Skin of body (tissue), 2 donors: ENCODE measurements around the gene C16orf92. TPM values are rescaled to one million over a fixed set of nuclear protein-coding genes. Genes with fewer than 3 reads are reported as not detected.
"Not testable (repeated sequence)": the region's sequence is repeated elsewhere in the genome, so short reads cannot be mapped to it uniquely, and the experiment has no call there.

ENCODE experiments used
- DNase-seq: peaks from one replicate; lab custom pipeline; 2025; lab: John Stamatoyannopoulos, UW
- total RNA-seq: library from RNA; depleted of rRNA; stranded (reverse); fragments of >200 nt; gene quantifications from one replicate; pipeline ENCODE4 v1.2.3, GENCODE V29; 2014

Gene C16orf92
- total RNA-seq, 1 donor from 2014 or later = not detected

DNA sequence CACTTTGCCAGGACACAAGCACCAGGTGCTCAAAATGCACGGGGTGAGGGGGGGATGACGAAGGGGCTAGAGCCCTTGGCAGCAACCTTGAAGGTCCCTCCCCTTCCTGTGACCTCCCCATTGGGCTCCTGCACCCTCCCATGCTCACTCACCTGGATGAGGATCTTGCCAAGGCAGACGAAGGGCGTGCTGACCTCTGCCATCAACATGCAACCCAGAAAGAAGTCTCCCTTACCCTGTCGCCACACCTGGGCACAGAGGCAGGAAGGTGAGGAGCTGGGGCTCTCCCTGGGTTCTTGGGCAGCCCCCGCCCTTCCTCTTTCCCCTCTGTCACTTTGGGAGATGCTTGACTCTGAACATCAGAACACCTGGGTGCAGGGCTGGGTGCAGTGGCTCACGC is 2.6 kb downstream of the C16orf92 start:
- no peak for DNase-seq

DNA sequence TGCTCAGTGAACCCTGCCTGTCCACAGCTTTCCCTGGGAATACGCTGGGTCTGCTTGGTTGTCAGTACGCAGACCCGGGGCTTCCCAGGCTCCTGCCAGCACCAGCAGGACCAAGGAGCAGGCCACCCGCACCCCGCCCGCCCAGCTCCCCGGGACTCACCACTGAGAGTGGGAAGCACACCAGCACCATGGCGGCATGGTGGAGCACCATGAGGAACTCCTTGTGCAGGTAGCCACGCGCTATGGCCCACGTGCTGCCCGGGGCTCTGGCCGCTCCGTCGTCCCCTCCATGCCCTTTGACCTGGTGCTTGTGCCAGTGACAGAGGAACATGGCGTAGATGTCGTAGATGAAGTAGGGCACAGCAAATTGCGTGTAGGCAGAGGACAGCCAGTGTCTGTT is 3.5 kb downstream of the C16orf92 start:
- no peak for DNase-seq

DNA sequence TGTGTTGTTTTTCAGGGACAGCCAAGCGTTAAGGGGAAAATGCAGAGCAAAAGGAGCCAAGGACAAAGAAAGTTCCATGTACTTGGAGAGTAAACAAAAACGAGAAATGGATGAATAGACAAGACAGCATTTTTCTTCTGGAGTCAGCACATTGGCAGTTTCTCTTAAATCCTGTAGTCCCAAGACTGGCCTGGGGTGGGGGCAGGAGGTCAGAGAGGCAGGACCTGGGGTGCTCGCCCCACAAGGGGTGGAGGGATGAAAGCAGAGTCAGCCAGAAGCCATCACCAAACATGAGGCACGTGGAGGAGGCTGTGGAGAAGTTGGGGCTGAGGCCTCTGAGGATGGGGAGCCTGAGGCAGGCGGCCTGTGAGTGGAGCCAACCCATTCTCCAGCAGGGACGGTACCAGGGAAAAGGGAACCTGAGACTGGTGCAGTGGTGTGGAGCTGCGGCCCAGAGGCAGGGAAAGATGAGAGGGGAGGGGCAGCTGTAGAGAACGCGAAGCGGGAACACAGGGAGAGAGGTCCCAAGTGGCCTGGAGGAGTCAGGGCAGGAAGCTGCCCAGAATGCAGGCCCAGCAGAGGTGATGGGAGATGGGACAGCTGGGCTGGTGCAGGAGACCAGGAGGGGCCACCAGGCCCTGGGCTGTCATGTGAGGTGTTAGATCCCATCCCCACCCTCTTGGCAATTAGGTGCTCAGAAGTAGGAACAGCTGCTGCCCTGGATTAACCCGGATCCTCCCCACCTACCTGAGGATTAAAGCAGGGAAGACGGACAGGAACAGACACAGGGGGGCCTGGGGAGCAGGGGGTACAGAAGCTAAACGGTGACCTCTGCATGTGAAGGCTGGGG is 4.8 kb downstream of the C16orf92 start:
- DNase-seq = no peak

DNA sequence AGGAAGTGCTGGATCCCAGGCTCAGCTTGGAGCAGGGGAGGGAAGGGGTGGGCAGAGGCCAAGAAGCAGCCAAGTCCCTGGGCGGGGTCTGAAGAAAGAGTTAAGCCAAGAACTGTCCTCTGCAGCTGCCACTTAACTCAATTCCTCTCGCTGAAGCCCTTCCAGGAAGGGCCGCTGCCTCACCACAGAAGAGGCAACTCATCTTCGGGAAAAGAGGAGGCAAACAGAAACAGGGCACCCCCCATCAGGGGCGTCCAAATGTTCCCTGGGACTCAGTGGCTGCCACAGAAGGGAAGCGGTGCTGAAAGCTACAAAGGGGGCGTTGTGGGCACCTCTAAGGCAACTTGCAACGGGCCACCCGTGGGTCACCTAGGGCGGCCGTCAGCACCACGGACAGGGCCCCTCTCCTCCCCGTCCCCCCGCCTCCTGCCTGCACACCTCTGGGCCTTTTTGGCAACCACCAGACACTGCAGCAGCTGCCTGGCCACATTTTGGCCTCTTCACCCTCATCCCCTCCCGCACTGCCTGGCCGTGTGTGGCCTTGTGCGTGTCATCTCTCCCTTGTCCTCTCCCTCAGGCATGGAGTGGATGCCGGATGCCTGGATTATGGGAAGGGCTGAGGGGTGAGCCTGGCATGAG is 5.6 kb downstream of the C16orf92 start:
- DNase-seq = no peak

DNA sequence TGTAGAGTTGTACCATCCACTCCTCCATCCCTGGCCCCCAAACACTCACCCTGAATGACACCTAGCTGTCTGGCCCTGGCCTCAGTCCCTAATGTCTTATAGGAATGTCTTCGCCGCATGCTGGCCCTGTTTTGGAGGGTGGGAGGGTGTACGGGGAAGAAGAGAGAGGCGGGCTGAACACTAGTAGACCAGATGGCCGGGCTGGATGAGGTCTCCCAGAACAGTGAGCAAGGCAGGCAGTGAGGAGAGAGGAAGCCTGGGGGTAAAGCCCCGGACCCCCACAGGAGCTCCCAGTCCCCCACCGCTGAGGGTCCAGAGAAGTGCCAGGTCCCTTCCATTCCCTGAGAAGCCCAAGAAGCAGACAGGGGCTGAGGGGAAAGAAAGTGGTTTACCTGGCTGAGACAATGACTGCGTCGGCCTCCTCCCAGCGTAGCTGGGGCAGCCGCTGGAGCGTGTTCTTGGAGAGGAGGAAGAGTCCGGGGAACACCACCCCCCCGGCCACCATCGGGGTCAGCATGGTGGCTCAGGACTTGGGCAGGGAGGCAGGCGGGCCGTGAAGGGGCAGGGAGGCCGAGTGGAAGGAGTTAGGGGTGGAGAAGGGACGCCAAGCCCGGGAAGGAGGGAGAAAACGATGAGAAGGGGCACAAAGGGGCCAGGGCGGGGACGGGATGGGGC is 7.2 kb downstream of the C16orf92 start:
- no peak for DNase-seq

DNA sequence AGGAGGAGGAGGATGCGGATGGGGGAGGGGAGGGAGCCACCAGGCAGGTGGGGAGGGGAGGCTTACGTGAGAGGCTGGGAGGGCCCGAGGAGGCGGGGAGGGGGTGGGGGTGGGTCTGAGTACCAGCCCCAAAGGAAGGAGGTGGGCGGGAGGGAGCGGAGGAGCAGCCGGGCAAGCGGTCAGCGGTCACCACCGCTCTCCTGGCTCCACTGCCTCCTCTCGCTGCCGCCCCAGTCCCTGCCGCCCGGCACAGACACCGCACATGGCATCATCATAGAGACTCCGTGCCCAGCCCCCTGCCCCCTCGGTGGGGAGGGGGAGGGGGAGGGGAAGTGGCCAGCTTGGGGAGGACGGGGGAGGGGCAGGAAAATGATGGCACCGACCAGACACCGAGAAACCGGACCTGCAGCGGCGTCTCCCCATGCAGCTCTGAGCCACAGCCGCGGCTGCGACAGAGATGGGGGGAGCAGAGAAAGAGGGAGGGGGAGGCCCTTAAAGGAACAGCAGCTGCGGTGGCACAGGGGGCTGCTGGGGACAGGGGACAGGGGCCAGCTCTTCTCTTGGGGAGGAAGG is 7.9 kb downstream of the C16orf92 start, which contains the start of gene TLCD3B:
TSS of gene TLCD3B (minus strand) at position 431 of the 573 bp plus-strand sequence. CDS start 744 bp downstream, outside the sequence.
- DNase-seq = no peak

DNA sequence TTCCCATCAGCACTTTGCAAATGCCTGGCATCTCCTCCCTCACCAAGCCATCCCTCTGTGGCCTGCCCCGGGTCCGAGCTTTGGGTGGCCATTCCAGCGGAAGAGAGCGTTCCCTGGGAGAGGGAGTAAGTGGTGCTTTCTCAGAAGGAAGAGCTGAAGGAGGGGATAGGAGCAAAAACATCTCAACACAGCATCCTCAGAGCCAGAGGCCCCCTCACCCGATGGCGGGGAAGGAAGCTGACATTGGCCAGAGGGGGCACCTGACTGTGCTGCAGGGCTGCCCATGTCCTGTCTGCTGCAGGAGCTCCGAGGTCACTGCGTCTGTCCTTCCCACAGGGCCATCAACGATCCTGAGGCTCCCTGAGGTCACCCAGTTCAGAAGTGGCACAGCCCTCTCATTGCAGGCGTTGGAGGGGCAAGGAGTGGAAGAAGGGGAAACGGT is 8.5 kb downstream of the C16orf92 start:
- DNase-seq = no peak

DNA sequence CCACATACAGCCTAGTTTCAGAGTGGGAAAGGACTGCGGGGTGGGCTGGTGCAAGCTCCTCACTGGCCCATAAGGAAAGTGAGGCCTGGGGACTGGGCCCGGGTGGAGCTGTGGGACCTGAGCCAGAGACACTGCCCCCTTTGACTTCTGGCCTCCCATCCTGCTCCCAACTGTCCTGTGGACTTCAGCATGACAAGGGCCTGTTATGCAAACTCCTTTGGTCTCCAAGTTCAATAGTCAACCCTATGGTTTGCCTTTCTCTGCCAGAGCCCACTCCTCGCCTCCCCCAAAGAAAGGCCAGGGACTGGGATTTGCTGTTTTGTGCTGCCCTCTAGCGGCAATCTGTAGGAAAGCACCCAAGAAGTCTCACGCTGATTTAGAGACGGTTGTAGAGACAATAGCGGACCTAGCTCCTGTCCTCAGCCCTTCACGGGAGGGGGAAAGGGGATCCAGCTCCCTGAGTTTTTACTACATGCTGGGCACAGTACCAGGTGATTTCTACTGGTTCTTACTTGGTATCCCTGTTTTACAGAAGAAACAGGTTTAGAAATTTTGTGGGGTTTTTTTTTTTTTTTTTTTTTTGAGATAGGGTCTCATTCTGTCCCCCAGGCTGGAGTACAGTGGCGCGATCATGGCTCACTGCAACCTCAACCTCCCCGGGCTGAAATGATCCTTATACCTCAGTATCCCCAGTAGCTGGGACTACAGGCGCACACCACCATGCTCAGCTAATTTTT is 9.3 kb downstream of the C16orf92 start:
- DNase-seq = no peak

DNA sequence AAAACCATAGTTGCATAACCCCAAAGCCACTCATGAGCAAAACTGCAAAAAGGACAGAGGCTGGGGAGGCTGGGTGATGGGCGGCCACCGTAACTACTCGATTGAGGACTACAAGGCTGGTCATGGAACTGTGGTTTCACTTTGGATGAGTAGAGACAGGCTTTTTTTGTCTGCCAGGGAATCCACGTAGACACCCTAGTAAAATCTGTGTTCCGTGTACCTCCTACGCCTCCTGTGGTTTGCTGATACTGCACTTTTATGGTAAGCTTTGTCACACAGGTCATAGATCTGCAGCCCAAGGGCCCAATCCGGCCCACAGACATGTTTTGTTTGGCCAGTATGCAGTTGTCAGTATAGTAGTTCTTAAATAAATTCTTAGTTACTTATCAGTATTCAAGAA is 10.3 kb downstream of the C16orf92 start:
- DNase-seq = no peak

DNA sequence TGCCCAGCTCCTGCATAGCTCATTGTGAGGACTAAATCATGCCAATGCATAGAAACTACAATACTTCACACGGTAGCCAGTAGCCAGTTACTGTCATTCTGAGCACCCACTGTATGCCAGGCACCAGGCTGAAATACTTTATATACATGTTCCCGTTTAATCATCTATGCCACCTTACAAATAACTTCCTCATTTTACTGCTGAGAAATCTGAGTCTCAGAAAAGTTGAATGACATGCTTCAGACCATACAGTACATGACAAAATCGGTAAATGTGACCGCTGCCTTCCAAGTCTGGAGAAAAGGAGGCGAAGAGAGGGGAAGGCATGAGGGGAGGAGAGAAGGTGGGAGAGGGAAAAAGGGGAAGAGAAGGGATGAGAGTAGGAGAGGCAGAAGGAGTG is 17.2 kb downstream of the C16orf92 start:
- DNase-seq = no peak

DNA sequence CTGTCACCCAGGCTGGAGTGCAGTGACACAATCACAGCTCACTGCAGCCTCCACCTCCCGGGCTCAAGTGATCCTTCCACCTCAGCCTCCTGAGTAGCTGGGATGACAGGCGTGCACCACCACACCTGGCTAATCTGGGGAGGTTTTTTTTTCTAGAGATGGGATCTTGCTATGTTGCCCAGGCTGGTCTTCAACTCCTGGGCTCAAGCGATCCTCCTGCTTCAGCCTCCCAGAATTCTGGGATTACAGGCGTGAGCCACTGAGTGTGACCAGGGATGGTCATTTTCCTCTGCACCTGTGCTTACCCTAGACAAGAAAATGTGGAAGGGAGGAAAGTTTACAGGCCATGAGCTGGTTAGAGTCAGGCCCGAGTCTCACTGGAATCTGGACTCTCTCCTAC is 17.7 kb downstream of the C16orf92 start:
- not testable (repeated sequence) for DNase-seq

DNA sequence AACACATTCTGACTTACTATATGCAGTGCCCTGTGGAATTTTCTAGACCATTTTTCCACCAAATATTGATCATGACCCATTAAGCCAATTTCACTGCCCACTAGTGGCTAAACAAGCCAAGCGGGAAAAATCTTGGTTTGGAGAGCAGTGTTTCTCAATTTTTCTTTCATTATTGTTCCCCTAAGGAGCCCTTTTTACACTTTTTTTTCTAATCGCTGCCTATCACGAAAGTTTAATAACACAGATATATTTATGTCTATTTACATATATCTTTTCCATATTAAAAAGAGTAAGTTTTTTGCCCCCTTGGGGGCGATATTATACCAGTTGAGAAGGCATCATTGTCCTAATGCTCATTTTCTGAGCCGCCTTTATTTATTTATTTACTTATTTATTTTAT is 18.8 kb downstream of the C16orf92 start:
- DNase-seq = no peak

DNA sequence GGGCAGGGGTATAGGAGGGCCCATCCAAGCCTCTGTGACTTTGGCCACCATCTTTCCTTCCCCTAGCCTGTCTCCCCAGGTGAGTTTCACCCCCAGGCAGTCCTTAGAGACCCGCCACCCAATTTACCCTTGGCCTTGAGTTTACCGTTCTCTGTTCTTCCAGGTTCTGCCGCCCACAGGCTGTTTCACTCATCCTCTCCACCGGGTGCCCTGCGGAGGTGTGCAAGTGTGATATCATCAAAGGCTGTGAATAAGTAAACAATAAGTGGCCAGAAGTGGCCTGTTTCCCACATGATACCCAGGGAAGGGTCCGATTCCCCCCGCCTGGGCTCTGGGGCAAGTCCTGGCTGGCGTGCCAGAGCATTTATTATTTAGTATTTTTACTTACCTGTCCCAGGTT is 23.2 kb downstream of the C16orf92 start:
- DNase-seq = no peak

DNA sequence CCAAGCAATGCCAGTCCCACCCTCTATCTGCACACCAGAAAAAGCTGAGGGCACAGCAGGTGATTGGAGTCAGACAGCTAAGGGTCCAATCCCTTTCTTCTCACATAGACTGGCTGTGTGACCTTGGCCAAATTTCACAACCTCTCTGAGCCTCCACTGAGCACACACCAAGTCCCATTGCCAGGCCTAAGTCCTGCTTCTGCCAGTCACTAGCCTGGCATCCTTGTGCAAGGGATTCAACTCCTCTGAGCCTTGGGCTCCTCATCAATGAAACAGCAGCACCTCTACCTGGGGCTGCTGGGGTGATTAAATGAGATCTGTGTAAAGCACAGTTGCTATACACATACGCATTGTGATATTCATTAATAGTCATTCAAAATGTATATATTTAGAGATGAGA is 23.6 kb downstream of the C16orf92 start:
- DNase-seq = no peak

DNA sequence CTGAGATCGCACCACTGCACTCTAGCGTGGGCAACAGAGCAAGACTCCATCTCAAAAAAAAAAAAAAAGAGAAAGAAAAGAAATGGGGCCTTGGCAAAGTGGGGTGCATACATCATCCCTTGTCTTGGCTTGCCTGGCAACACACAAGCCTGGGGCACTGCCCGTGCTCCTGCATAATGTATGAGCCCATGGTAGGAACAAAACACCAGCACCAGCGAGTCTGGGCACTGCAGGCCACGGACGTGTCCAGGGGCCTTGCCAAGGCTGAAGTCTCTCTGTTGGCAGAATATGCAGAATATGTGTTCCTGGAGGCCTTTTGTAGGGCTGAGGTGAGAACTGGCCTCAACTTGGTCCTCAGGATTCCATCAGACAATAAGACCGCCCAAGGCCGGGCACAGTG is 26.9 kb downstream of the C16orf92 start:
- no peak for DNase-seq

DNA sequence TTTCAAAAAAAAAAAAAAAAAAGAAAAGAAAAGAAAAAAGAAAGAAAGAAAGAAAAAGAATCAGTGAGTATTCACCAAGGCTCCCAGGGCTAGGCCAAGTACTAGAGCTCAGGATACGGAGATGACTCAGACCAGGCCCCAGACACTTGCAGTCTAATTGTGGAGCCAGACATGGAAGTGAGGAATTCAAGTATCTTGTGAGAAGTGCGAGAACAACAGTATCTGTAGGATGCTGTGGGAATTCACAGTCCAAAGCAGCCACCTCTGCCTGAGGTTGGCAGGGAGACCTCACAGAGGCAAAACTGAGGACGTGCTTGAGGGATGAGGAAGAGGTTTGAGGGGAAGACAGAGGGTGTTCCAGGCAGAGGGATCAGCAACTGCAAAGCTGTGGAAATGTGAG is 28.5 kb downstream of the C16orf92 start:
- no peak for DNase-seq

DNA sequence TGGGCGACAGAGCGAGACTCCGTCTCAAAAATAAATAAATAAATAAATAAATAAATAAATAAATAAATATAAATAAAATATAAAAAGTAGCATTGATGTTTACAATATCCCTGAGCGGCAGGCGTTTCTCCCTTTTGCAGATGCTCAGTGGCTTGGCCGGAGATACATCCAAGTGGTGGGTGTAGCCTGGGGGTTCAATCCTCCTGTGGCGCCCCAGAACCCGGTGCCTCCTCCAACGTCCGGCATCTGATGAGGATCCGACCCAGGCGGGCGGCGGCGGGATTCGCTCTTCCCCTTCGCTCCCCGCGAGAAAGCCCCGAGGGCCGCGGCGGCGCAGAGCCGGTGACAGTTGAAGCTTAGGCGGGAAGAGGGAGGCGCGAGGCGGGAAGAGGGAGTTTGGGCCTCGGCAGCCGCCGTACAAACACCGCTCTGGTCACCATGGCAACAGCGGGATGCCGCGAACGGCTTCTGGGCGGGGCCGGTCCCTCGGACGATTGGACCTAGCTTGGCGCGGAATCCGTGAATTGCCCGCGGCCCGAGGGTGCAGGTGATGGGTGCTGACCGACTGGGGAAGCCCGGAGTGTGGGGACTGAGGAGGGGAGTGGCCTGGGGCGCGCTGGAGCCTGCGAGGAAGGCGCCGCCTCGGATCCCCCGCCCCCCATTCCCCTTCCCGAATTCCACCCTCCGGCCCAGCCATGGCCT is 29.8 kb downstream of the C16orf92 start:
- DNase-seq = peak; percentile 91

DNA sequence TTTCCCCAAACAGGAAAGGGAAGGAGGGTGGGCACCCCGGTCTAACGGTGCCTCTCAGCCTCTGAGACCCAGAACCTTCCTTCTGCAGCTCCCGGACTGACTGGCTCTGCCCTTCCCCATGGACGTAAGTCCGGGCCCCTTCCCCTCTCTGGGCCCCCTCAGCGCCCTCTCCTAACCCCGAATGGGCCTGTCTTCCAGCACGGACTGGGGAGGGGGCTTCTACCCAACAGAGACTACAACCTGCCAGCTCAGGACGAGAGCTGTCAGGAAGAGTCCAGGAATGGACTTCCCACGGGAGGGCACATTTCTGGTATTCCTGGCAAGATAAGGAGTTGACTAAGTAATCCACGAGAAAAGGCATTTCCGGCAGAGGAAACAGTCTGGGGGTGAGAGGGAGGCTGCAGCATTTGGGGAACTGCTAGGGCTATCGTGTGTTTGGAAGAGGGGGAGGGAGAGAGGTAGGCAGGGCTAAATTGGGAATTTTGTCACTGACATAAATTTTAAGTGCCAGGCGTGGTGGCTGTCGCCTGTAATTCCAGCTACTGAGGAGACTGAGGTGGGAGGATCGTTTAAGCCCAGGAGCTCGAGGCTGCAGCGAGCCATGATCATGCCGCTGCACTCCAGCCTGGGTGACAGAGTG is 30.5 kb downstream of the C16orf92 start:
- no peak for DNase-seq

DNA sequence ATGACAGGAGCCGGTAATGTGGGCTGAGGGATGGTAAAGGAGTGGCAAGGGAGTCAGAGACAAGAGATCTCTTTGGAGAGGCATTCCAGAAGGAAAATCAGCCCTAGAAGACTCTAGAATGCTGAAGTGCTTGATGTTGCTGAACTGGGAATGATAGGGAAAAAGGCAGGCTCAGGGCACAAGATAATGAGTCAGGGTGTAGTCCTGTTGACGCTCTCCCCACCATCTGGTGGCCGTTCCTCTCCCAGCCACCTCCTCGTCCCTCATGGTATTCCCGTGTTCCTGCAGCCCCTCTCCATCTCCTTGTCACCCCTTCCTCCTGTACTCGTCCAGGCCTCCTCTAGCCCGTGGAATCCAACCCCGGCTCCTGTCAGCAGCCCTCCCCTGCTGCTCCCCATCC is 31.5 kb downstream of the C16orf92 start:
- no peak for DNase-seq

DNA sequence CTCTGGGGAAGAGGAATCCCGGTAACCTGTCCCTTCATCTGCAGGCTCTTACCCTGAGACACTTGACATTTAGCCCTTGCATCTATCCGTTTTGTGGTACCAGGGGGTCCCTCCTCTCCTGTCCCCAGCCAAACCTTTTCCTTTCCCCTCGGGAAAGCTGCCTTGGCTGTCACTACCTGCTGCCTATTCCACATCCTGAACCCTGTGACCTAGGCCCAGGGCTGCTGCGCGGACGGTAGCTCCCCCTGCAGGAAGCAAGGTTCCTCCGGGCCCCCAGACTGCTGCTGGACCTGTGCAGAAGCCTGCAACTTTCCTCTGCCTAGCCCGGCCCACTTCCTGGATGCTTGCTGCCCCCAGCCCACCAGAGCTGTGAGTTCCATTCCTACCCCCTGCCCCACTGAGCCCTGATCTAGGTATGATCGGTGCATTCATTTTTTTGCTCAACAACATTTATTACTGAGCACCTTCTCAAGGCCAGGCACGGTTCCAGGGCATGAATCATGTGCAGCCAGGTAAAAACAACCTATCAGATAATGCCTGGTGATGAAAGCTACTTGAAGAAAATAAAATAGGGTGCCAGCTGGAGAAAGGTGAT is 32.1 kb downstream of the C16orf92 start:
- DNase-seq = no peak
